HFFc6 (cell line): ENCODE data around the gene CLDN6. TPM values are rescaled to one million over a fixed set of nuclear protein-coding genes. Genes with fewer than 3 reads are reported as not detected.

Experiments used
- DNase-seq: peaks from one replicate; pipeline ENCODE4 v3.0.0-alpha.2; 2018
- H3K27ac Mint-ChIP-seq: 2 replicates; pipeline ENCODE4 v1.8.0; 2020; ENCODE audit warnings: mild to moderate bottlenecking, mixed read lengths
- H3K27me3 Mint-ChIP-seq: 2 replicates; pipeline ENCODE4 v1.8.0; 2021; ENCODE audit warnings: mild to moderate bottlenecking, moderate library complexity, mixed read lengths; ENCODE audit not compliant: insufficient read depth
- H3K36me3 Mint-ChIP-seq: 2 replicates; pipeline ENCODE4 v1.8.0; 2021; ENCODE audit warnings: low read depth, mixed read lengths
- H3K4me1 Mint-ChIP-seq: 2 replicates; pipeline ENCODE4 v1.8.0; 2020; ENCODE audit warnings: low read depth, mixed read lengths
- H3K4me3 Mint-ChIP-seq: 2 replicates; pipeline ENCODE4 v1.8.0; 2020; ENCODE audit warnings: mild to moderate bottlenecking, moderate library complexity, mixed read lengths
- H3K9me3 Mint-ChIP-seq: 2 replicates; pipeline ENCODE4 v1.8.0; 2020; ENCODE audit warnings: mild to moderate bottlenecking, mixed read lengths
- total RNA-seq, 6 experiments: library from RNA; stranded (reverse); fragmentation: NEBNext Ultra II Directional; extraction: Animal tissue kit (Norgen Biotek cat#: 25700); gene quantifications; 2 replicates in 1 of 6; 3 replicates in 5 of 6; pipeline ENCODE4 v1.2.3, GENCODE V29; 2021
- TF ChIP-seq, protein P1 (sequence below): fragments of 200-600 bp; sonication (generic); IDR thresholded peaks from 2 replicates; pipeline ENCODE4 v1.5.0; 2021; ENCODE audit warnings: antibody characterized with exemption, mild to moderate bottlenecking

The CLDN6 gene
- total RNA-seq, 6 experiments from 2014 or later = 0.21 TPM; not detected in 5

- Mint-ChIP-seq H3K4me3 (no peak overlapping the region), H3K36me3 (no peaks in the 10 kb centered on the region), H3K27me3 (peaks cover 3% of the 10 kb centered on the region), H3K4me1 (peaks cover 8% of the 10 kb centered on the region; the same call in 1 of the 2 replicates), H3K9me3 (no peaks in the 10 kb centered on the region), H3K27ac (no peak overlapping the region)
- DNase-seq = no peak
- TF ChIP-seq, protein P1, sequence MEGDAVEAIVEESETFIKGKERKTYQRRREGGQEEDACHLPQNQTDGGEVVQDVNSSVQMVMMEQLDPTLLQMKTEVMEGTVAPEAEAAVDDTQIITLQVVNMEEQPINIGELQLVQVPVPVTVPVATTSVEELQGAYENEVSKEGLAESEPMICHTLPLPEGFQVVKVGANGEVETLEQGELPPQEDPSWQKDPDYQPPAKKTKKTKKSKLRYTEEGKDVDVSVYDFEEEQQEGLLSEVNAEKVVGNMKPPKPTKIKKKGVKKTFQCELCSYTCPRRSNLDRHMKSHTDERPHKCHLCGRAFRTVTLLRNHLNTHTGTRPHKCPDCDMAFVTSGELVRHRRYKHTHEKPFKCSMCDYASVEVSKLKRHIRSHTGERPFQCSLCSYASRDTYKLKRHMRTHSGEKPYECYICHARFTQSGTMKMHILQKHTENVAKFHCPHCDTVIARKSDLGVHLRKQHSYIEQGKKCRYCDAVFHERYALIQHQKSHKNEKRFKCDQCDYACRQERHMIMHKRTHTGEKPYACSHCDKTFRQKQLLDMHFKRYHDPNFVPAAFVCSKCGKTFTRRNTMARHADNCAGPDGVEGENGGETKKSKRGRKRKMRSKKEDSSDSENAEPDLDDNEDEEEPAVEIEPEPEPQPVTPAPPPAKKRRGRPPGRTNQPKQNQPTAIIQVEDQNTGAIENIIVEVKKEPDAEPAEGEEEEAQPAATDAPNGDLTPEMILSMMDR = no peak
Observed at GRCh38 chr16:2973605-2974318, 44.2 kb downstream of the CLDN6 start.

DNA sequence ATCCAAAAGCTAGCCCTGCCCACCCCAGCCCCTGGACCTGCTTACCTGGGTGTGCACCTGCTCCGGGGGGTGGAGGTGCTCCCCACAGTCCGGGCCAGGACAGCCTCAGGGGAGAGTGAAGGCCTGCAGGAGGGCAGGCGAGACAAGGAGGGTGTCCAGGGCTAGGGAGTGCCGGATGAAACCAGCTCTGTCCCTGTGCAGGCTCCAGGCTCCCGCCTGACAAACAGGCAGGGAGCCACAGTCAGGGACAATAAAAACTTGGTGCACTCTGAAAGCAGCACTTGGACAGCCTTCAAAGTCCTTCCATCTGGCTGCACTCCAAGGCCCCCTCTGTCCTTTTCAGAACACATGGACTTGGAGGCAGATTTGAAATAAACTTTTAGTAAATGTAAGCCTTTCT, 44.9 kb downstream of the CLDN6 start:
- Mint-ChIP-seq H3K4me3 (no peak overlapping the region), H3K27me3 (peaks cover 8% of the 10 kb centered on the region), H3K9me3 (0 out of 2 replicates have a peak, but pooled peaks cover 3% of the 10 kb centered on the region), H3K36me3 (no peaks in the 10 kb centered on the region), H3K27ac (no peak overlapping the region), H3K4me1 (peaks cover 8% of the 10 kb centered on the region; the same call in 1 of the 2 replicates)
- DNase-seq = no peak
- TF ChIP-seq, protein P1 = no peak

GRCh38 chr16:2971985-2972784, 45.8 kb downstream of the CLDN6 start:
- Mint-ChIP-seq H3K36me3 (no peaks in the 10 kb centered on the region), H3K4me1 (peaks cover 8% of the 10 kb centered on the region; the same call in 1 of the 2 replicates), H3K4me3 (no peak overlapping the region), H3K9me3 (0 out of 2 replicates have a peak, but pooled peaks cover 6% of the 10 kb centered on the region), H3K27me3 (peaks cover 9% of the 10 kb centered on the region), H3K27ac (no peak overlapping the region)
- no peak for DNase-seq
- TF ChIP-seq, protein P1 = no peak

DNA sequence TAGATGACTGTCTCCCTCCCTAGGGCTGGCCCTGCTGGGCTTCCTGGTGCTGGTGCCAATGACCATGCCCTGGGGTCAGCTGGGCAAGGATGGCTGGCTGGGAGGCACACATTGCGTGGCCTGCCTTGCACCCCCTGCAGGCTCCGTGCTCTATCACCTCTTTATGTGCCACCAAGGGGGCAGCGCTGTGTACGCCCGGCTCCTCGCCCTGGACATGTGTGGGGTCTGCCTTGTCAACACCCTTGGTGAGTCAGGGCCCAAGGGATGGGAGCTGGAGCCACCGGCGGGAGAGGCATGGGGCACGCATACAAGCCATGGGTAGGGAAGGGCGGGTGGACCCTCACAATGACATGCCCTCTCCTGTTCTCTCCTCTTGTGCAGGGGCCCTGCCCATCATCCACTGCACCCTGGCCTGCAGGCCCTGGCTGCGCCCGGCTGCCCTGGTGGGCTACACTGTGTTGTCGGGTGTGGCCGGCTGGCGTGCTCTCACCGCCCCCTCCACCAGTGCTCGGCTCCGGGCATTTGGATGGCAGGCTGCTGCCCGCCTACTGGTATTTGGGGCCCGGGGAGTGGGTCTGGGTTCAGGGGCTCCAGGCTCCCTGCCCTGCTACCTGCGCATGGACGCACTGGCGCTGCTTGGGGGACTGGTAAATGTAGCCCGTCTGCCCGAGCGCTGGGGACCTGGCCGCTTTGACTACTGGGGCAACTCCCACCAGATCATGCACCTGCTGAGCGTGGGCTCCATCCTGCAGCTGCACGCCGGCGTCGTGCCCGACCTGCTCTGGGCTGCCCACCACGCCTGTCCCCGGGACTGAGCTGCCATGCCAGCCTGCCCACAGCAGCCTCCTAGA, 46.6 kb downstream of the CLDN6 start:
- Mint-ChIP-seq H3K27me3 (peaks cover 9% of the 10 kb centered on the region), H3K4me3 (peak overlapping the region; percentile 73), H3K36me3 (no peaks in the 10 kb centered on the region), H3K4me1 (peaks cover 8% of the 10 kb centered on the region; the same call in 1 of the 2 replicates), H3K9me3 (0 out of 2 replicates have a peak, but pooled peaks cover 6% of the 10 kb centered on the region), H3K27ac (no peak overlapping the region; the same call in 1 of the 2 replicates)
- TF ChIP-seq, protein P1 = no peak
- DNase-seq = no peak

- Mint-ChIP-seq H3K36me3 (no peaks in the 10 kb centered on the region), H3K27ac (peak overlapping the region; percentile 31; the same call in 1 of the 2 replicates), H3K9me3 (0 out of 2 replicates have a peak, but pooled peaks cover 6% of the 10 kb centered on the region), H3K4me3 (peak overlapping the region; percentile 73), H3K27me3 (peaks cover 12% of the 10 kb centered on the region), H3K4me1 (peaks cover 8% of the 10 kb centered on the region; the same call in 1 of the 2 replicates)
- TF ChIP-seq, protein P1 = no peak
- DNase-seq = no peak
Observed at GRCh38 chr16:2970563-2970962, 47.4 kb downstream of the CLDN6 start.
